OCI-LY1 (cell line): ENCODE data around the gene AMER2.
"Not testable (repeated sequence)": the region's sequence is repeated elsewhere in the genome, so short reads cannot be mapped to it uniquely, and the experiment has no call there.

Experiments used
- H2AFZ ChIP-seq: fragments of 200-600 bp; sonication (generic), shearing (Covaris generic); 2 replicates; pipeline ENCODE4 v1.6.0; 2014; ENCODE audit warnings: antibody characterized with exemption, mild to moderate bottlenecking, low read length
- H3F3A ChIP-seq: fragments of 200-600 bp; sonication (generic), shearing (Covaris generic); 2 replicates; pipeline ENCODE4 v1.6.0; 2014; ENCODE audit warnings: mild to moderate bottlenecking, antibody characterized with exemption, low read length, moderate library complexity; ENCODE audit not compliant: insufficient read depth
- H3K27ac ChIP-seq: fragments of 200-600 bp; sonication (generic); 2 replicates; pipeline ENCODE4 v1.5.1; 2014; ENCODE audit warnings: low read length, mixed run types, mild to moderate bottlenecking, low read depth; ENCODE audit not compliant: poor library complexity, severe bottlenecking
- H3K27me3 ChIP-seq: fragments of 200-600 bp; sonication (generic); 2 replicates; pipeline ENCODE4 v1.6.0; 2014; ENCODE audit warnings: antibody characterized with exemption, mild to moderate bottlenecking, low read length, moderate library complexity; ENCODE audit not compliant: insufficient read depth
- H3K36me3 ChIP-seq: fragments of 200-600 bp; sonication (generic); 2 replicates; pipeline ENCODE4 v1.6.1; 2014; ENCODE audit warnings: mild to moderate bottlenecking, antibody characterized with exemption, low read length, moderate library complexity, mixed read lengths; ENCODE audit not compliant: insufficient read depth
- H3K4me1 ChIP-seq: fragments of 200-600 bp; sonication (generic); 2 replicates; pipeline ENCODE4 v1.5.1; 2014; ENCODE audit warnings: mild to moderate bottlenecking, low read length, moderate library complexity; ENCODE audit not compliant: insufficient read depth, severe bottlenecking
- H3K4me2 ChIP-seq: fragments of 200-600 bp; sonication (generic), shearing (Covaris generic); 2 replicates; pipeline ENCODE4 v1.6.1; 2014; ENCODE audit warnings: low read length
- H3K4me3 ChIP-seq: fragments of 200-600 bp; sonication (generic); 2 replicates; pipeline ENCODE4 v1.5.1; 2014; ENCODE audit warnings: low read length, low read depth, mild to moderate bottlenecking, mixed read lengths; ENCODE audit not compliant: poor library complexity, severe bottlenecking
- H3K79me2 ChIP-seq: fragments of 200-600 bp; shearing (Covaris generic); 2 replicates; pipeline ENCODE4 v1.6.1; 2016; ENCODE audit warnings: mixed run types, low read length, mixed read lengths; ENCODE audit not compliant: insufficient read depth
- H3K9ac ChIP-seq: fragments of 200-600 bp; sonication (generic), shearing (Covaris generic); 2 replicates; pipeline ENCODE4 v1.6.1; 2014; ENCODE audit warnings: mild to moderate bottlenecking, low read length, mixed read lengths
- H3K9me2 ChIP-seq: fragments of 200-600 bp; sonication (generic), shearing (Covaris generic); 2 replicates; pipeline ENCODE4 v1.6.1; 2014; ENCODE audit warnings: low read depth, mild to moderate bottlenecking, low read length, mixed read lengths
- H3K9me3 ChIP-seq: fragments of 200-600 bp; shearing (Covaris generic); 2 replicates; pipeline ENCODE4 v1.6.1; 2014; ENCODE audit warnings: low read length, mixed read lengths
- H4K20me1 ChIP-seq: fragments of 200-600 bp; sonication (generic), shearing (Covaris generic); 2 replicates; pipeline ENCODE4 v1.6.0; 2016; ENCODE audit warnings: mild to moderate bottlenecking, low read length; ENCODE audit not compliant: insufficient read depth
- CTCF ChIP-seq: fragments of 200-600 bp; sonication (generic), shearing (Covaris generic); IDR thresholded peaks from 2 replicates; pipeline ENCODE4 v1.5.1; 2017; ENCODE audit warnings: mild to moderate bottlenecking, antibody characterized with exemption, low read length, moderate library complexity, mixed read lengths
- EZH2 ChIP-seq: fragments of 200-600 bp; sonication (generic), shearing (Covaris generic); IDR thresholded peaks from 2 replicates; pipeline ENCODE4 v1.8.0; 2017; ENCODE audit warnings: borderline replicate concordance, mixed run types, mild to moderate bottlenecking, antibody characterized with exemption, low read length, moderate library complexity, mixed read lengths

AMER2 gene

GRCh38 chr13:25165663-25166062 lies 6.4 kb downstream of the AMER2 start:
- no peak overlapping the region for H3K4me3 ChIP-seq
- no peak overlapping the region for H3K9ac ChIP-seq
- H3K4me2 ChIP-seq: no peak overlapping the region
- H3F3A ChIP-seq: no peaks in the 10 kb centered on the region
- no peak overlapping the region for H2AFZ ChIP-seq
- no peaks in the 10 kb centered on the region for H4K20me1 ChIP-seq
- H3K9me3 ChIP-seq: no peaks in the 10 kb centered on the region
- H3K27me3 ChIP-seq: no peaks in the 10 kb centered on the region
- H3K9me2 ChIP-seq: no peaks in the 10 kb centered on the region
- H3K27ac ChIP-seq: no peak overlapping the region
- no peaks in the 10 kb centered on the region for H3K36me3 ChIP-seq
- no peaks in the 10 kb centered on the region for H3K79me2 ChIP-seq
- H3K4me1 ChIP-seq: no peaks in the 10 kb centered on the region
- TF ChIP-seq EZH2: no peak
- TF ChIP-seq CTCF: no peak

GRCh38 chr13:25165163-25165562 lies 6.9 kb downstream of the AMER2 start:
- not testable (repeated sequence) for H3K27me3 ChIP-seq, H3K4me1 ChIP-seq, H3K4me2 ChIP-seq, H3K79me2 ChIP-seq, H3K36me3 ChIP-seq, H3K27ac ChIP-seq, H4K20me1 ChIP-seq, H2AFZ ChIP-seq, H3K9me3 ChIP-seq, H3K9me2 ChIP-seq, H3K4me3 ChIP-seq, H3F3A ChIP-seq, H3K9ac ChIP-seq

GRCh38 chr13:25157681-25158080 lies 14.4 kb downstream of the AMER2 start:
- Histone ChIP-seq H3K4me2 (no peak overlapping the region), H3K9ac (no peak overlapping the region), H3K9me2 (no peaks in the 10 kb centered on the region)

More at GRCh38 chr13:25157681-25158080, 14.4 kb downstream of the AMER2 start:
- no peak for TF ChIP-seq EZH2
- no peak for TF ChIP-seq CTCF
- Histone ChIP-seq H4K20me1 (no peaks in the 10 kb centered on the region), H3K9me3 (no peaks in the 10 kb centered on the region), H2AFZ (no peak overlapping the region), H3K36me3 (no peaks in the 10 kb centered on the region), H3K27me3 (peaks cover 3% of the 10 kb centered on the region; the same call in 1 of the 2 replicates), H3K4me1 (no peaks in the 10 kb centered on the region), H3K4me3 (no peak overlapping the region), H3K27ac (no peak overlapping the region), H3K79me2 (no peaks in the 10 kb centered on the region), H3F3A (no peaks in the 10 kb centered on the region)
